HepG2 (cell line): ENCODE results near the gene ABHD6. TPM values are rescaled to one million over a fixed set of nuclear protein-coding genes. Genes with fewer than 3 reads are reported as not detected.

Experiments used
- MEIS2 ChIP-seq: sonication (generic); formaldehyde crosslinking; IDR thresholded peaks from 2 replicates; pipeline ENCODE4 v1.9.0; 2021; ENCODE audit warnings: mild to moderate bottlenecking, missing genetic modification reagents
- NFAT5 ChIP-seq: sonication (generic); formaldehyde crosslinking; IDR thresholded peaks from 2 replicates; pipeline ENCODE4 v1.4.0; 2020; ENCODE audit warnings: missing genetic modification reagents
- polyA plus RNA-seq, 8 experiments: library from polyadenylated mRNA; depleted of rRNA in 3 of 8; stranded (reverse) in 7 of 8; unstranded in 1 of 8; fragments of >200 nt; fragmentation: Illumina TruSeq in 4 of 8; extraction: Trizol in 4 of 8; gene quantifications; 2 replicates each; pipeline versions ENCODE4 v1.2.1 to v1.2.3, GENCODE V29; 2011 to 2016; ENCODE audit warnings: low read depth in 4 of 8, missing spikeins in 1 of 8, mixed read lengths in 1 of 8; ENCODE audit not compliant: insufficient read depth in 1 of 8
- total RNA-seq, 5 experiments: library from RNA; depleted of rRNA; stranded (reverse); fragments of >200 nt; fragmentation: Illumina TruSeq; extraction: Trizol; gene quantifications; 2 replicates each; pipeline ENCODE4 v1.2.3, GENCODE V29; 2016; ENCODE audit warnings: low read depth in 1 of 5
- TF ChIP-seq, protein P1 (sequence below): sonication (generic); formaldehyde crosslinking; IDR thresholded peaks from 2 replicates; pipeline ENCODE4 v1.5.1; 2020; ENCODE audit warnings: mild to moderate bottlenecking, missing genetic modification reagents, borderline replicate concordance
- TF ChIP-seq, protein P2 (sequence below): sonication (generic); IDR thresholded peaks from 2 replicates; pipeline ENCODE4 v1.6.1; 2016; ENCODE audit warnings: low read depth, borderline replicate concordance

Gene ABHD6
- total and polyA plus RNA-seq, 2 of the 13 experiments (the other 11 are each of a cell fraction or from before 2014, with no cell fraction given) = 9.0 to 17.2 TPM

DNA sequence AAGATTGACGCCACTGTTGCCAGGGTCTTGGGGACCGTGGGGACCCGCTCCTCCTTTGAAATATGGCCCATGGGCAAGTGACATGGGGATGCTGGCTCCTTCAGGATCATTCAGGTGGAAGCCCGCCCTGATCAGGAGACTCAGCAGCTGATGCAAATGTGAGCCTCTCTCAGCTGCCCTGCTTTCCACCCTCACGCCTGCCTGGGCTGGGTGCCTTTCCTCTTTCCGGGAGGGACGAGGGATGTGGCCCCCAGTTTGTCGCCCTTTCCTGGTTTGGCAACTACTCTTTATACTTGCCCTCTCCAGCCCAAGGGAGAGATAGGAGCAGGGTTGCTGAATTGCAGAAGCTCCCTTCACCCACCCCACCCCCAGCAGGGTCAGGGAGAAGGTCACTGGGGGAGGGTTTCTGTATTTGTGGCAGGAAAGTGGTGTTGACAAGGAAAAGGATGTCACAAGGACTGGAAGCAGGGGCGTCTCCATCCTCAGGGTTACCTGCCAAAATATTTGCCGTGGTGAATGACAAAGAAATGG lies 48.6 kb upstream of the ABHD6 start (continued):
- TF ChIP-seq, protein P1, sequence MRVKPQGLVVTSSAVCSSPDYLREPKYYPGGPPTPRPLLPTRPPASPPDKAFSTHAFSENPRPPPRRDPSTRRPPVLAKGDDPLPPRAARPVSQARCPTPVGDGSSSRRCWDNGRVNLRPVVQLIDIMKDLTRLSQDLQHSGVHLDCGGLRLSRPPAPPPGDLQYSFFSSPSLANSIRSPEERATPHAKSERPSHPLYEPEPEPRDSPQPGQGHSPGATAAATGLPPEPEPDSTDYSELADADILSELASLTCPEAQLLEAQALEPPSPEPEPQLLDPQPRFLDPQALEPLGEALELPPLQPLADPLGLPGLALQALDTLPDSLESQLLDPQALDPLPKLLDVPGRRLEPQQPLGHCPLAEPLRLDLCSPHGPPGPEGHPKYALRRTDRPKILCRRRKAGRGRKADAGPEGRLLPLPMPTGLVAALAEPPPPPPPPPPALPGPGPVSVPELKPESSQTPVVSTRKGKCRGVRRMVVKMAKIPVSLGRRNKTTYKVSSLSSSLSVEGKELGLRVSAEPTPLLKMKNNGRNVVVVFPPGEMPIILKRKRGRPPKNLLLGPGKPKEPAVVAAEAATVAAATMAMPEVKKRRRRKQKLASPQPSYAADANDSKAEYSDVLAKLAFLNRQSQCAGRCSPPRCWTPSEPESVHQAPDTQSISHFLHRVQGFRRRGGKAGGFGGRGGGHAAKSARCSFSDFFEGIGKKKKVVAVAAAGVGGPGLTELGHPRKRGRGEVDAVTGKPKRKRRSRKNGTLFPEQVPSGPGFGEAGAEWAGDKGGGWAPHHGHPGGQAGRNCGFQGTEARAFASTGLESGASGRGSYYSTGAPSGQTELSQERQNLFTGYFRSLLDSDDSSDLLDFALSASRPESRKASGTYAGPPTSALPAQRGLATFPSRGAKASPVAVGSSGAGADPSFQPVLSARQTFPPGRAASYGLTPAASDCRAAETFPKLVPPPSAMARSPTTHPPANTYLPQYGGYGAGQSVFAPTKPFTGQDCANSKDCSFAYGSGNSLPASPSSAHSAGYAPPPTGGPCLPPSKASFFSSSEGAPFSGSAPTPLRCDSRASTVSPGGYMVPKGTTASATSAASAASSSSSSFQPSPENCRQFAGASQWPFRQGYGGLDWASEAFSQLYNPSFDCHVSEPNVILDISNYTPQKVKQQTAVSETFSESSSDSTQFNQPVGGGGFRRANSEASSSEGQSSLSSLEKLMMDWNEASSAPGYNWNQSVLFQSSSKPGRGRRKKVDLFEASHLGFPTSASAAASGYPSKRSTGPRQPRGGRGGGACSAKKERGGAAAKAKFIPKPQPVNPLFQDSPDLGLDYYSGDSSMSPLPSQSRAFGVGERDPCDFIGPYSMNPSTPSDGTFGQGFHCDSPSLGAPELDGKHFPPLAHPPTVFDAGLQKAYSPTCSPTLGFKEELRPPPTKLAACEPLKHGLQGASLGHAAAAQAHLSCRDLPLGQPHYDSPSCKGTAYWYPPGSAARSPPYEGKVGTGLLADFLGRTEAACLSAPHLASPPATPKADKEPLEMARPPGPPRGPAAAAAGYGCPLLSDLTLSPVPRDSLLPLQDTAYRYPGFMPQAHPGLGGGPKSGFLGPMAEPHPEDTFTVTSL (CRISPR knock-in tag) = peak; percentile 78; the same call in 1 of the 2 replicates
- TF ChIP-seq MEIS2 (peak; percentile 75), NFAT5 (CRISPR knock-in tag) (no peak)
- TF ChIP-seq, protein P2, sequence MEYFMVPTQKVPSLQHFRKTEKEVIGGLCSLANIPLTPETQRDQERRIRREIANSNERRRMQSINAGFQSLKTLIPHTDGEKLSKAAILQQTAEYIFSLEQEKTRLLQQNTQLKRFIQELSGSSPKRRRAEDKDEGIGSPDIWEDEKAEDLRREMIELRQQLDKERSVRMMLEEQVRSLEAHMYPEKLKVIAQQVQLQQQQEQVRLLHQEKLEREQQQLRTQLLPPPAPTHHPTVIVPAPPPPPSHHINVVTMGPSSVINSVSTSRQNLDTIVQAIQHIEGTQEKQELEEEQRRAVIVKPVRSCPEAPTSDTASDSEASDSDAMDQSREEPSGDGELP = peak; percentile 65
